ENCODE measurements around the gene ADGRL2. TPM values are rescaled to one million over a fixed set of nuclear protein-coding genes. Genes with fewer than 3 reads are reported as not detected.

The ADGRL2 gene
- total and polyA plus RNA-seq, 2 donors (not counting 3 experiments of a cell fraction or from before 2014, with no cell fraction given): 32.7 to 46.1 TPM

- Histone ChIP-seq H3K4me1 (ENCODE audit: control insufficient read depth, extremely low read depth, insufficient read depth, low read length) (no peaks in the 10 kb centered on the region), H3K9me1 (replicated peaks; ENCODE audit: control insufficient read depth, extremely low read depth, insufficient read depth, low read length) (no peaks in the 10 kb centered on the region), H3K4me2 (ENCODE audit: insufficient read depth, low read length) (no peak overlapping the region), H3K9me3 (replicated peaks; ENCODE audit: control insufficient read depth, insufficient read depth, low read length) (no peaks in the 10 kb centered on the region), H3K27me3 (ENCODE audit: control insufficient read depth in 2 of 2, insufficient read depth in 2 of 2, low read length in 2 of 2) (no peaks in the 10 kb centered on the region), H3K4me3 (replicated peaks in 1 of 3; ENCODE audit: insufficient read depth in 1 of 3, low read depth in 1 of 3, low read length in 3 of 3) (no peak overlapping the region), H4K20me1 (replicated peaks; ENCODE audit: control insufficient read depth, extremely low read depth, insufficient read depth, low read length) (no peaks in the 10 kb centered on the region), H3K27ac (ENCODE audit: insufficient read depth, low read depth, low read length) (no peak overlapping the region), H3K36me3 (ENCODE audit: control insufficient read depth in 2 of 2, extremely low read depth in 1 of 2, insufficient read depth in 2 of 2, low read length in 2 of 2) (peaks cover 2 to 4% of the 10 kb centered on the region in 2 experiments), H3K79me2 (ENCODE audit: control insufficient read depth, insufficient read depth, low read length) (no peaks in the 10 kb centered on the region), H2AFZ (ENCODE audit: low read depth, low read length) (no peak overlapping the region), H3K9ac (replicated peaks; ENCODE audit: extremely low read depth, insufficient read depth, low read length) (no peak overlapping the region)
- FAIRE-seq (no peak), DNase-seq (ENCODE audit: low read depth, low spot score) (no peak)
- intact Hi-C loops (cut with micrococcal nuclease) (no loop called here), dilution Hi-C loops (cut with MboI; ENCODE audit: extremely low pct_ligation_motif_present, low sequenced_read_pairs) (no loop called here)
- TF ChIP-seq FOS (IDR thresholded peaks at IDR 0.05; ENCODE audit: borderline replicate concordance, insufficient read depth, low read length): no peak
- TF ChIP-seq MAX (IDR thresholded peaks at IDR 0.05; ENCODE audit: insufficient read depth, insufficient read length): no peak
- TF ChIP-seq MYC (IDR thresholded peaks at IDR 0.05; ENCODE audit: low read depth, low read length): no peak
- no peak for TF ChIP-seq GATA2 (IDR thresholded peaks at IDR 0.05; ENCODE audit: insufficient read depth, insufficient read length, low read depth, low read length)
- no peak for TF ChIP-seq POLR2A (IDR thresholded peaks at IDR 0.05; ENCODE audit: low read depth, low read length)
- no peak for TF ChIP-seq JUN (IDR thresholded peaks at IDR 0.05; ENCODE audit: borderline replicate concordance, insufficient read depth, insufficient read length, low read depth)
- no peak for TF ChIP-seq CTCF (IDR thresholded peaks at IDR 0.05; ENCODE audit: extremely low read depth in 1 of 2, insufficient read depth in 1 of 2, low read depth in 1 of 2, low read length in 2 of 2)
- TF ChIP-seq EZH2 (IDR thresholded peaks at IDR 0.05; ENCODE audit: borderline replicate concordance, low read depth, low read length, severe bottlenecking): no peak
- no peak for TF ChIP-seq POLR2AphosphoS5 (IDR thresholded peaks at IDR 0.05; ENCODE audit: insufficient read depth, low read depth, low read length)
- POLR2A ChIA-PET: no interaction called here
- no TSS peak for BruUV-seq (replicated peaks)
- CTCF ChIA-PET: no interaction called here
These were observed 188.8 kb downstream of the ADGRL2 start for GRCh38 chr1:81989524-81989923.
